Measurements from ENCODE around the gene PDCD5.
A peak's percentile ranks its signal among the peaks of the same experiment; 100 is the strongest.
"Not testable (repeated sequence)": the region's sequence is repeated elsewhere in the genome, so short reads cannot be mapped to it uniquely, and the experiment has no call there.

The PDCD5 gene, protein sequence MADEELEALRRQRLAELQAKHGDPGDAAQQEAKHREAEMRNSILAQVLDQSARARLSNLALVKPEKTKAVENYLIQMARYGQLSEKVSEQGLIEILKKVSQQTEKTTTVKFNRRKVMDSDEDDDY

GRCh38 chr19:32580901-32581704, at the start of gene PDCD5:
Gene PDCD5 (plus strand): TSS chr19:32581190. CDS start chr19:32581262, 72 bp downstream.
- peak; percentile 93 to 94 for DNase-seq

- no peak for DNase-seq
Measured at GRCh38 chr19:32532233-32532632, 48.8 kb upstream of the PDCD5 start.

- DNase-seq, result no peak
Measured at GRCh38 chr19:32537580-32537979, 43.4 kb upstream of the PDCD5 start.

GRCh38 chr19:32539240-32539916, 41.6 kb upstream of the PDCD5 start:
- DNase-seq, result no peak

- DNase-seq, result no peak
Measured at GRCh38 chr19:32540621-32541020, 40.4 kb upstream of the PDCD5 start.

GRCh38 chr19:32541376-32541775, 39.6 kb upstream of the PDCD5 start:
- DNase-seq, result not testable (repeated sequence)

DNA sequence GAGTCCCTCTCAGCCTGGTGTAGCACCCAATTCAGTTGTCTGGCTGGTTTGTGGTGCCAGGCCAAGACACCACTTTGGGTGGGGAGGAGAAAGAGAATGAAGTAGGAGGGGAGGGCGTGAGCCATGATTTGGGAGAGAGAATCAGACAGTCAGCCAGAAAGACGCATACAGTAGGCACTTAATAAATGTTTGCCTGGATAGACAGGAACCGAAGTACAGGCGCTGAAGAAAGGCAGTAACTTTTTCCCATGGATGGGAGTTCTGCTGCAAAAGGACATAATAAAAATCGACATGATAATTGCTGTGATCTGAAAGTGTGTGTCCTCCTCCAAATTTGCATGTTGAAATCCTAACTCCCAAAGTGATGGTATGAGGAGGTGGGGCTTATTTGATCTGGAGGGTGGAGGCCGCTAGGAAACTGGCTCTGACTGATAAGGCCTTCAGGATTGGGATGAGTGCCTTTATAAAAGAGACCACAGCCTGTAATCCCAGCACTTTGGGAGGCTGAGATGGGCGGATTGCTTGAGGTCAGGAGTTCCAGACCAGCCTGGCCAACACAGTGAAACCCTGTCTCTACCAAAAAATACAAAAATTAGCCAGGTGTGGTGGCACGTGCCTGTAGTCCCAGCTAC, 38.4 kb upstream of the PDCD5 start:
- no peak for DNase-seq

DNA sequence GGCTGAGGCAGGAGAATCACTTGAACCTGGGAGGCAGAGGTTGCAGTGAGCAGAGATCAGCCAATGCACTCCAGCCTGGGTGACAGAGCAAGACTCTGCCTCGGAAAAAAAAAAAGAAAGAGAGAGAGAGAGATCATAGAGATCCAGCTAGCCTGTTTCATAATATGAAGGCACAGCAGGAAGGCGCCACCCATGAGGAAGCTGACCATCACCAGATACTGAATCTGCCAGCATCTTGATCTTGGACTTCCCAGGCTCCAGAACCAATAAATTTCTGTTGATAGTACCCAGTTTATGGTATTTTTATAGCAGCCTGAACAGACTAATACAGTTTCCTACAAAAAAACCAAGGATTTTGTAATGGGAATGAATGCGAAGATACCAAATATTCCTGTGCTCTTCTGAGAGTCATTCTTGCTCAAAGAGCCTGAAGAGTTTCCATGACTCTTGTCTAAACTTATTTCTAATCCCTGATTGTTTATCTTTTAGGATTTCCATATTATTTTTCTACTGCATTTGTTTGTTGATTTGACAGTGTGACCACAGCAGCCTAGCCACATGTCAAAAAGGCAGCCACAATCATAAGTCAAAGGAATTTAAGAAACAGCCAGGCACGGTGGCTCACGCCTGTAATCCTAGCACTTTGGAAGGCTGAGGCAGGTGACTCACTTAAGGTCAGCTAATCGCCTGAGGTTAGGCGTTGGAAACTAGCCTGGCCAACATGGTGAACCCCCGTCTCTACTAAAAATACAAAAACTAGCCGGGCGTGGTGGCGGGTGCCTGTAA, 37.7 kb upstream of the PDCD5 start:
- DNase-seq, result no peak

- DNase-seq, result no peak
Measured at GRCh38 chr19:32544917-32545316, 36.1 kb upstream of the PDCD5 start.

GRCh38 chr19:32550666-32551065, 30.3 kb upstream of the PDCD5 start:
- no peak for DNase-seq

GRCh38 chr19:32555786-32556185, 25.2 kb upstream of the PDCD5 start:
- DNase-seq, result no peak

- no peak for DNase-seq
Measured at GRCh38 chr19:32558607-32559228, 22.3 kb upstream of the PDCD5 start.

DNA sequence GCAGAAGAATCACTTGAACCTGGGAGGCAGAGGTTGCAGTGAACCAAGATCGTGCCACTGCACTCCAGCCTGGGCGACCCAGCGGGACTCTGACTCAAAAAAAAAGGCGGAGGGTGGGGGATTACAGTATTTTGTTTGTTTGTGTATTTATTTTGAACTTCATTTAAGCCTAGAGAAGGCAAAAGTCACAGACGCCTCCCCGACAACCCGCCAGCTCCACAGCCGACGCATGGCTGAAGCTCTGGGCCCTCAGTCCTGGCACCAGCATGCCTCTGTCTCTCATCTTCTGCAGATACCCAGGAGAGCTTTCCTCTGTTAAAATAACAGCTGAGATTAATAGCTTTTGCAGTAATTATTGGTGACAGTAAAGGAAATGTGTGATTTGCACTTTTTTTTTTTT, 17.2 kb upstream of the PDCD5 start:
- DNase-seq, result no peak

DNA sequence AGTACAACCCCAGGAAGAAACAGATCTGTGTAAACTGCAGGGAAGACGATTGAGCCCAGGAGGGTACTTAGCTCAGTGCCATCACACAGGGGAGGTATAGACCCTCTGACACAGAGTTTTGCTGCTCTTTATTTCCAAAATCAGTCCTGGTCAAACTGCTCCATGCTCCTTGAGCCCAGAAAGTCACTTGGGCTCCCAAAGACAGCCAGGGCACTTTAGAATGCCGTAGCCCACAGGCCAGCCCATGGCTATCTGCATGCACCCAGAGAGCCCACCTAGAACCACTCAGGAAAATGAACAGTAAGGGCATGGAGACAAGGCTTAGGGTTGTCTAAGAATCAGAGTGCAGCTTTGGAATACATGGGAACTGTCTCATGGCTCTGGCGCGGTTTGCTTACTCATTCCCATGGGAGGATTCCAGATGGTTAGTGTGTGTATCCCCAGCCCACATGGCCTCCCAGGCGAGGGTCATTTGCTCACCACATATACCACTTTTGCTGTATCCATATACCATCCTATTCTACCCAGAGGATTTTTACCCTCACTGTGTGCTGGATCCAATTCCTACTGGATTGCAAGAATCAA, 14.7 kb upstream of the PDCD5 start:
- no peak for DNase-seq

DNA sequence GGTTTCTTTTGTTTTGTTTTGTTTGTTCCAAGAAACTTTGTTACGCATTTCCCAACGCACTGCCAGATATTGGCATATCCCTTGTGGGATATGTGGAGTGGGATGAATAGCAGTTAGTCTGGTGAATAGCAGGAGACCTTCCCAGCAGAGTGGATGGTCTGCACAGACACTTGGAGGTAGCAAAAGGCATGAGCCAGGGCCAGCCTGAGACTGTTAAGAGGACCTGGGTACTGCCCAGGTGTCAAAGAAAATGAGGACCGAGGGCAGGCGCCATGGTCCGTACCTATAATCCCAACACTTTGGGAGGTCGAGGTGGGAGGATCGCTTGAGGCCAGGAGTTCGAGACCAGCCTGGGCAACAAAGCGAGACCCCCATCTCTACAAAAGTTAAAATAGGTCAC, 13.5 kb upstream of the PDCD5 start:
- no peak for DNase-seq

DNA sequence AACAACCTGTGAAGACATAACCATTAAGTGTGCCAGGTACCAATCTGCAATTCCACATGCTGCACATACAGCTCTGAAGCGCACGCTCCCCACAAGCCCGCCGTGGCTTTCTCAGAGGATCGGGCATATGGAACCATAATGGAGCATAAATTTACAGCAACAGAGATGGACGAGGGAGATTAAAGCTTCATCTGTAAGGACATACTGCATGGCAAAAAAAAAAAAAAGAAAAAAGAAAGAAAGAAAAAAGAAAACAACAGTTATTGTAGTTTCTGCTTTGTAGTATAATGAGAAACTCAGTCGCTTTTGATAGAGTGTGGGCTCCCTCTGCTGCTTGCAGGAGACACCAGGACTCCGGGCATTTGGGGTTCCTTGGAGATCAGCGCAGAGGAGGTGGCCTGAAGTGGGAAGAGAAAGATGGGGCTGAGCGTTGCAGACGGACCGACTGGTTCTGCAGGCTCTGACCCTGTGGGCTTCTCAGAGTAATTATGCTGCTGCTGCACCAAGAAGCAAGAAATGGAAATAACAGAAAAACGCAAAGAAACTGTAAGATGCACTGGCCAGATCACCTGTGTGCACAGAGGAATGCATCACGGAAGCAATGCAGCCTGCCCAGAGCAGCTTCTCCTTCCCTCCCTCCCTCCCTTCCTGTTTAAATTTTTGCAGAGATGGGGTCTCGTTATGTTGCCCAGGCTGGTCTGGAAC, 10.8 kb upstream of the PDCD5 start:
- DNase-seq, result peak; percentile 35 to 75

- DNase-seq, result not testable (repeated sequence)
Measured at GRCh38 chr19:32571471-32572075, 9.4 kb upstream of the PDCD5 start.

DNA sequence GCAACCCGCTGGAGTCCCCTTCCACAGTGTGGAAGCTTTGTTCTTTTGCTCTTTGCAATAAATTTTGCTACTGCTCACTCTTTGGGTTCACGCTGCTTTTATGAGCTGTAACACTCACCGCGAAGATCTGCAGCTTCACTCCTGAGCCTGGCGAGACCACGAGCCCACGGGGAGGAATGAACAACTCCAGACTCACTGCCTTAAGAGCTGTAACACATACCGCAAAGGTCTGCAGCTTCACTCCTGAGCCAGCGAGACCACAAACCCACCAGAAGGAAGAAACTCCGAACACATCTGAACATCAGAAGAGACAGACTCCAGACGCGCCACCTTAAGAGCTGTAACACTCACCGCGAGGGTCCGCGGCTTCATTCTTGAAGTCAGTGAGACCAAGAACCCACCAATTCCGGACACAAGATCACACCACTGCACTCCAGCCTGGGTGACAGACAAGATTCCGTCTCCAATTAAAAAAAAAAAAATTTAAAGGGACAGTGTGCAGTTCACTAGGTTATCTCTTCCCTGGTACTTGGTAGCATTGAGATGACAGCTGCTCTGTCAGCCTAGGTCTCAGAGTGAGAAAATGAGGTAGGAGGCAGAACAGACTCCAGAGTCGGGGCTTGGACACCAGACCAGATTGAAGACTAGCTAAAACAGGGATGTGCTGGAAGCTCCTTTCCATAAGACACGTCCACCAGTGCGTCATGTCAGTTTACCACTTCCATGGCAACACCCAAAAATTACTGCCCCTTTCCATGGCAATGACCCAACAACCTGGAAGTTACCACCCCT, 8.1 kb upstream of the PDCD5 start:
- not testable (repeated sequence) for DNase-seq

DNA sequence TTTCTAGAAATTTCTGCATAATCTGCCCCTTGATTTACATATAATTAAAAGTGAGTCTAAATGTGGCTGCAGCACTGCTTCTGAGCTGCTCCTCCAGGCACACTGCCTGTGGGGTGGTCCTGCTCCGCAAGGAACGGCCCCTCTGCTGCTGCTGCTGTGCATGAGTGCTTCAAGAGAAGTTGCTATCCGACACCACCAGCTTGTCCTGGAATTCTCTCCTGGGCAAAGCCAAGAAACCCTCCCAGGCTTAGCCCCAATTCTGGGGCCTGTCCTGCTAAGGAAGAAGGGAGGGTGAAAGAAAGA, 7.5 kb upstream of the PDCD5 start:
- no peak for DNase-seq

GRCh38 chr19:32576790-32577189, 4.2 kb upstream of the PDCD5 start:
- no peak for DNase-seq

Measured in hippocampal formation (tissue), 2 donors.